Measurements from ENCODE around the gene MINDY4. TPM values are rescaled to one million over a fixed set of nuclear protein-coding genes. Genes with fewer than 3 reads are reported as not detected.

Gene MINDY4
- polyA plus RNA-seq, 4 donors = 9.9 to 14.8 (median 10.2) TPM

- no peak for DNase-seq (ENCODE audit: low read depth in 4 of 4, low spot score in 2 of 4)
Measured at GRCh38 chr7:30923009-30923773, 152.0 kb downstream of the MINDY4 start.

- no peak for DNase-seq (ENCODE audit: low read depth in 4 of 4, low spot score in 2 of 4)
Measured at GRCh38 chr7:30923774-30924413, 152.7 kb downstream of the MINDY4 start.

GRCh38 chr7:30924624-30925023 lies 153.4 kb downstream of the MINDY4 start:
- DNase-seq (ENCODE audit: low read depth in 4 of 4, low spot score in 2 of 4) = no peak

GRCh38 chr7:30925117-30925516 lies 153.9 kb downstream of the MINDY4 start:
- no peak for DNase-seq (ENCODE audit: low read depth in 4 of 4, low spot score in 2 of 4)

GRCh38 chr7:30925913-30926312 lies 154.7 kb downstream of the MINDY4 start:
- no peak for DNase-seq (ENCODE audit: low read depth in 4 of 4, low spot score in 2 of 4)

GRCh38 chr7:30926313-30926712 lies 155.1 kb downstream of the MINDY4 start:
- DNase-seq (ENCODE audit: low read depth in 4 of 4, low spot score in 2 of 4) = no peak

- DNase-seq (ENCODE audit: low read depth in 4 of 4, low spot score in 2 of 4) = no peak
Measured at GRCh38 chr7:30927040-30927439, 155.8 kb downstream of the MINDY4 start.

GRCh38 chr7:30927559-30927958 lies 156.3 kb downstream of the MINDY4 start:
- no peak for DNase-seq (ENCODE audit: low read depth in 4 of 4, low spot score in 2 of 4)

GRCh38 chr7:30928254-30928872 lies 157.1 kb downstream of the MINDY4 start:
- DNase-seq (ENCODE audit: low read depth in 4 of 4, low spot score in 2 of 4) = no peak

- no peak for DNase-seq (ENCODE audit: low read depth in 4 of 4, low spot score in 2 of 4)
Measured at GRCh38 chr7:30929686-30930085, 158.5 kb downstream of the MINDY4 start.

- no peak for DNase-seq (ENCODE audit: low read depth in 4 of 4, low spot score in 2 of 4)
Measured at GRCh38 chr7:30930621-30931020, 159.4 kb downstream of the MINDY4 start.

GRCh38 chr7:30931161-30931928 lies 160.1 kb downstream of the MINDY4 start:
- DNase-seq (ENCODE audit: low read depth in 4 of 4, low spot score in 2 of 4) = no peak

- DNase-seq (ENCODE audit: low read depth in 4 of 4, low spot score in 2 of 4) = no peak
Measured at GRCh38 chr7:30931929-30932540, 160.8 kb downstream of the MINDY4 start.

GRCh38 chr7:30932562-30932961 lies 161.3 kb downstream of the MINDY4 start:
- no peak for DNase-seq (ENCODE audit: low read depth in 4 of 4, low spot score in 2 of 4)

- DNase-seq (ENCODE audit: low read depth in 4 of 4, low spot score in 2 of 4) = no peak
Measured at GRCh38 chr7:30933124-30933974, 162.1 kb downstream of the MINDY4 start.

GRCh38 chr7:30934225-30934624 lies 163.0 kb downstream of the MINDY4 start:
- DNase-seq (ENCODE audit: low read depth in 4 of 4, low spot score in 2 of 4) = no peak

GRCh38 chr7:30934732-30935568 lies 163.7 kb downstream of the MINDY4 start:
- DNase-seq (ENCODE audit: low read depth in 4 of 4, low spot score in 2 of 4) = no peak

- no peak for DNase-seq (ENCODE audit: low read depth in 4 of 4, low spot score in 2 of 4)
Measured at GRCh38 chr7:30935569-30935877, 164.3 kb downstream of the MINDY4 start.

- DNase-seq (ENCODE audit: low read depth in 4 of 4, low spot score in 2 of 4) = no peak
Measured at GRCh38 chr7:30936650-30937245, 165.5 kb downstream of the MINDY4 start.

All from left renal cortex interstitium (tissue), 4 donors.